IMR-90 (cell line): ENCODE measurements around the gene PLCB4. TPM values are rescaled to one million over a fixed set of nuclear protein-coding genes. Genes with fewer than 3 reads are reported as not detected.

Experiments
- ATAC-seq: fragments of 200-7000 bp; cut with Tn5 transposase; 2 replicates; pipeline ENCODE4 v1.9.1; 2020; ENCODE audit warnings: low read depth, mild to moderate bottlenecking, moderate library complexity
- BruUV-seq: library from RNA; stranded (reverse); fragments of 400-500 nt; replicated peaks from 2 replicates; lab custom pipeline; 2021; lab: Mats Ljungman, UMichigan
- CTCF ChIA-PET: fragments of 300-600 bp; formaldehyde crosslinking; extraction: SDS; loops from one replicate; lab custom pipeline; 2021; ENCODE audit warnings: antibody characterized with exemption; lab: Yijun Ruan, JAX
- POLR2A ChIA-PET: fragments of 300-600 bp; sonication (Branson Sonifier 250); formaldehyde crosslinking; loops from one replicate; lab custom pipeline; 2022; ENCODE audit warnings: antibody characterized with exemption; ENCODE audit not compliant: unreplicated experiment; lab: Charles Lee
- DNase-seq: peaks from one replicate; pipeline ENCODE4 v3.0.0; 2013
- H2AFZ ChIP-seq: replicated peaks from 2 replicates; pipeline ENCODE3; 2013; ENCODE audit warnings: low read length, mild to moderate bottlenecking; ENCODE audit not compliant: poor library complexity
- H2AK5ac ChIP-seq: 2 replicates; pipeline ENCODE4 v1.6.1; 2013; ENCODE audit warnings: low read depth, low read length, inconsistent platforms
- H2AK9ac ChIP-seq: replicated peaks from 2 replicates; pipeline ENCODE3; 2013; ENCODE audit warnings: mild to moderate bottlenecking, low read depth, low read length, moderate library complexity; ENCODE audit not compliant: poor library complexity
- H2BK120ac ChIP-seq: 2 replicates; pipeline ENCODE4 v1.6.1; 2013; ENCODE audit warnings: low read depth, low read length, inconsistent platforms
- H2BK15ac ChIP-seq: 3 replicates; pipeline ENCODE4 v1.6.1; 2013; ENCODE audit warnings: low read depth, low read length, inconsistent platforms
- H2BK20ac ChIP-seq: 2 replicates; pipeline ENCODE4 v1.6.1; 2013; ENCODE audit warnings: low read depth, mild to moderate bottlenecking, inconsistent platforms, low read length, moderate library complexity
- H2BK5ac ChIP-seq: 2 replicates; pipeline ENCODE4 v1.6.1; 2013; ENCODE audit warnings: mild to moderate bottlenecking, low read depth, low read length, inconsistent platforms; ENCODE audit not compliant: poor library complexity, severe bottlenecking
- H3K14ac ChIP-seq: replicated peaks from 2 replicates; pipeline ENCODE4 v1.6.1; 2013; ENCODE audit warnings: low read depth, low read length, inconsistent platforms
- H3K18ac ChIP-seq: 2 replicates; pipeline ENCODE4 v1.6.1; 2013; ENCODE audit warnings: low read depth, low read length, control low read depth
- H3K23ac ChIP-seq: 2 replicates; pipeline ENCODE4 v1.6.1; 2013; ENCODE audit warnings: low read depth, low read length, inconsistent platforms
- H3K27ac ChIP-seq: 2 replicates; pipeline ENCODE4 v1.5.1; 2013; ENCODE audit warnings: mild to moderate bottlenecking, control low read depth, low read length; ENCODE audit not compliant: insufficient read depth
- H3K27me3 ChIP-seq: 2 replicates; pipeline ENCODE4 v1.6.1; 2013; ENCODE audit warnings: low read length; ENCODE audit not compliant: control insufficient read depth, insufficient read depth
- H3K36me3 ChIP-seq: 2 replicates; pipeline ENCODE4 v1.6.1; 2013; ENCODE audit warnings: low read length, mixed read lengths; ENCODE audit not compliant: control insufficient read depth, insufficient read depth
- H3K4ac ChIP-seq: 2 replicates; pipeline ENCODE4 v1.6.1; 2013; ENCODE audit warnings: low read depth, low read length, inconsistent platforms
- H3K4me1 ChIP-seq: 2 replicates; pipeline ENCODE4 v1.6.1; 2013; ENCODE audit warnings: low read length, mixed read lengths; ENCODE audit not compliant: control insufficient read depth, insufficient read depth
- H3K4me2 ChIP-seq: 2 replicates; pipeline ENCODE4 v1.6.1; 2013; ENCODE audit warnings: low read depth, mild to moderate bottlenecking, control low read depth, low read length, moderate library complexity
- H3K4me3 ChIP-seq: 2 replicates; pipeline ENCODE4 v1.5.1; 2013; ENCODE audit warnings: low read depth, mild to moderate bottlenecking, control low read depth, low read length, moderate library complexity; ENCODE audit not compliant: insufficient read depth
- H3K56ac ChIP-seq: 2 replicates; pipeline ENCODE4 v1.6.1; 2013; ENCODE audit warnings: low read length, inconsistent platforms; ENCODE audit not compliant: insufficient read depth; ENCODE audit errors: extremely low read depth
- H3K79me1 ChIP-seq, 2 experiments: 2 replicates each; pipeline ENCODE4 v1.6.1; 2013; ENCODE audit warnings: low read length in 2 of 2, inconsistent platforms in 1 of 2, low read depth in 1 of 2
- H3K9ac ChIP-seq: 2 replicates; pipeline ENCODE4 v1.6.1; 2013; ENCODE audit warnings: low read depth, low read length, control low read depth
- H3K9me1 ChIP-seq: 2 replicates; pipeline ENCODE4 v1.6.1; 2013; ENCODE audit warnings: low read length, inconsistent platforms; ENCODE audit not compliant: insufficient read depth
- H3K9me3 ChIP-seq: 2 replicates; pipeline ENCODE4 v1.6.1; 2013; ENCODE audit warnings: low read length; ENCODE audit not compliant: control insufficient read depth, insufficient read depth
- H4K20me1 ChIP-seq: 2 replicates; pipeline ENCODE4 v1.6.1; 2013; ENCODE audit warnings: low read length, inconsistent platforms; ENCODE audit not compliant: insufficient read depth
- H4K5ac ChIP-seq: 2 replicates; pipeline ENCODE4 v1.6.1; 2013; ENCODE audit warnings: mild to moderate bottlenecking, low read depth, low read length, control low read depth
- H4K8ac ChIP-seq, 2 experiments: 2 replicates each; pipeline ENCODE4 v1.6.1; 2013; ENCODE audit warnings: low read depth in 2 of 2, low read length in 2 of 2, control low read depth in 1 of 2, inconsistent platforms in 1 of 2
- H4K91ac ChIP-seq: 2 replicates; pipeline ENCODE4 v1.6.1; 2013; ENCODE audit warnings: low read depth, low read length, inconsistent platforms; ENCODE audit not compliant: insufficient read depth
- BHLHE40 ChIP-seq: fragments of 150-350 bp; IDR thresholded peaks from 2 replicates; pipeline ENCODE4 v1.6.1; 2016; ENCODE audit warnings: mild to moderate bottlenecking, low read depth, low read length
- CEBPB ChIP-seq: IDR thresholded peaks from 2 replicates; pipeline ENCODE4 v1.6.1; 2012; ENCODE audit warnings: low read depth, low read length, improper control_type of control experiment
- FOS ChIP-seq: fragments of 150-350 bp; IDR thresholded peaks from 2 replicates; pipeline ENCODE4 v1.6.1; 2016; ENCODE audit warnings: low read depth, low read length
- MAFK ChIP-seq: IDR thresholded peaks from 2 replicates; pipeline ENCODE4 v1.6.1; 2012; ENCODE audit warnings: low read depth, low read length, improper control_type of control experiment
- MAZ ChIP-seq: IDR thresholded peaks from 2 replicates; pipeline ENCODE4 v1.6.1; 2012; ENCODE audit warnings: low read depth, mild to moderate bottlenecking, low read length, improper control_type of control experiment, moderate library complexity, borderline replicate concordance
- MXI1 ChIP-seq: IDR thresholded peaks from 2 replicates; pipeline ENCODE4 v1.6.1; 2012; ENCODE audit warnings: low read depth, mild to moderate bottlenecking, low read length, moderate library complexity, borderline replicate concordance
- NFE2L2 ChIP-seq: fragments of 150-350 bp; IDR thresholded peaks from 2 replicates; pipeline ENCODE4 v1.6.1; 2016; ENCODE audit warnings: low read depth, mild to moderate bottlenecking, low read length
- POLR2A ChIP-seq: IDR thresholded peaks from 2 replicates; pipeline ENCODE4 v1.6.1; 2012; ENCODE audit warnings: mild to moderate bottlenecking, low read depth, low read length
- RCOR1 ChIP-seq: IDR thresholded peaks from 2 replicates; pipeline ENCODE4 v1.6.1; 2012; ENCODE audit warnings: mild to moderate bottlenecking, low read length, improper control_type of control experiment; ENCODE audit not compliant: insufficient replicate concordance
- RFX5 ChIP-seq: IDR thresholded peaks from 2 replicates; pipeline ENCODE4 v1.8.0; 2012; ENCODE audit warnings: low read depth, mild to moderate bottlenecking, low read length, moderate library complexity
- SMC3 ChIP-seq: fragments of 150-350 bp; IDR thresholded peaks from 2 replicates; pipeline ENCODE4 v1.6.1; 2016; ENCODE audit warnings: low read depth, mild to moderate bottlenecking, antibody characterized with exemption, low read length, moderate library complexity
- WGBS, 2 experiments: methylation state at CpG; one replicate each; pipeline versions ENCODE4 v1.1.5 to v1.1.7; 2013; ENCODE audit warnings: missing lambda C conversion rate in 2 of 2; ENCODE audit not compliant: insufficient read length in 1 of 2; ENCODE audit errors: extremely low coverage in 2 of 2; 5-methylcytosine and 5-hydroxymethylcytosine counted together
- dilution Hi-C: fragments of 300-500 bp; cut with HindIII; formaldehyde crosslinking; loops from one replicate; pipeline ENCODE4 v1.14.3; 2018; ENCODE audit warnings: low sequenced_read_pairs; ENCODE audit not compliant: unreplicated experiment
- in situ Hi-C: fragments of 300-500 bp; cut with MboI; formaldehyde crosslinking; loops from 3 replicates; pipeline ENCODE4 v1.14.3; 2019; ENCODE audit warnings: low sequenced_read_pairs, inconsistent platforms, mixed read lengths
- intact Hi-C: fragments of 100-400 bp; cut with micrococcal nuclease; formaldehyde crosslinking; loops from 2 replicates; pipeline ENCODE4 v1.10.0; 2022
- polyA plus RNA-seq, 3 experiments: library from polyadenylated mRNA; depleted of rRNA; stranded (reverse); fragments of >200 nt; gene quantifications; 2 replicates each; pipeline ENCODE4 v1.2.3, GENCODE V29; 2012; ENCODE audit warnings: low replicate concordance in 1 of 3
- total RNA-seq: library from RNA; depleted of rRNA; stranded (reverse); fragments of >200 nt; gene quantifications from 2 replicates; pipeline ENCODE4 v1.2.3, GENCODE V29; 2012
- TF ChIP-seq, protein P1 (sequence below): conservative IDR thresholded peaks from 2 replicates; pipeline ENCODE4 v1.5.1; 2012; ENCODE audit warnings: mild to moderate bottlenecking, low read depth, low read length, improper control_type of control experiment
- TF ChIP-seq, protein P2 (sequence below): fragments of 150-350 bp; IDR thresholded peaks from 2 replicates; pipeline ENCODE4 v1.6.1; 2016; ENCODE audit warnings: low read depth, mild to moderate bottlenecking, low read length, moderate library complexity, borderline replicate concordance

The PLCB4 gene
- total and polyA plus RNA-seq, 2 of the 4 experiments (the other 2 are of a cell fraction), result 12.5 to 24.0 TPM

DNA sequence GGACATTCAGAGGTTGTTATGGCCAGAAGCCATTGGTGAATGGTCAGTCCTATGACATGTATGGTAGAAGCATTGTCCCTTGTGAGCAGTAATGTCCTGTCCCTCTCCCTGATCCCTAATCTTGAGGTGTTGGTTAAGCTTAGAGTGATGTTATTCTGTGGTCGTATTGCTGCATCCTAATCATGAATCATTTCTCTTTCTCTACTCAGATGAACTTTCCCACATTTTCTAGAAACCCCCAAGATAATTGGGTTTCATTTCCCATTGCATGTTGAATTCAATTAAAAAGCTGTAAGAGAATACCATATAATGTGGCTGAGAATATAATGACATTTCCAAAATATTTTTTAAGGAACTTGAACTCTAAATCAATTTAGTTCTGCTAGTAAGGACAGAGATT lies 175.1 kb downstream of the PLCB4 start:
- Histone ChIP-seq H2BK15ac (no peak overlapping the region), H3K4me1 (peaks cover 6% of the 10 kb centered on the region), H3K4me3 (no peak overlapping the region), H3K56ac (no peak overlapping the region), H4K8ac (no peak overlapping the region), H2AK9ac (no peak overlapping the region), H3K9ac (no peak overlapping the region), H2BK120ac (no peak overlapping the region), H3K27ac (no peak overlapping the region), H4K91ac (no peak overlapping the region), H3K9me1 (peaks cover 14% of the 10 kb centered on the region), H3K27me3 (no peaks in the 10 kb centered on the region), H2BK5ac (no peak overlapping the region), H3K23ac (peak overlapping the region; percentile 84; the same call in 1 of the 2 replicates), H4K5ac (no peak overlapping the region), H4K20me1 (peaks cover 23% of the 10 kb centered on the region; the same call in 1 of the 2 replicates), H3K14ac (no peak overlapping the region), H3K4ac (no peak overlapping the region), H3K4me2 (no peak overlapping the region), H2AFZ (no peak overlapping the region), H2AK5ac (0 out of 2 replicates have a peak overlapping the region, but pooled peaks have one; percentile 17), H3K79me1 (peaks cover 25 to 67% of the 10 kb centered on the region in 2 experiments), H3K9me3 (no peaks in the 10 kb centered on the region), H3K18ac (no peak overlapping the region), H2BK20ac (no peak overlapping the region), H3K36me3 (no peaks in the 10 kb centered on the region)
- intact Hi-C loops (no loop called here), dilution Hi-C loops (no loop called here), in situ Hi-C loops (no loop called here)
- BruUV-seq, result no TSS peak
- CTCF ChIA-PET, result no interaction called here
- POLR2A ChIA-PET, result no interaction called here
- no peak for ATAC-seq
- TF ChIP-seq MAZ, result no peak
- no peak for TF ChIP-seq CEBPB
- TF ChIP-seq FOS, result no peak
- no peak for TF ChIP-seq BHLHE40
- TF ChIP-seq MAFK, result no peak
- TF ChIP-seq, protein P1, sequence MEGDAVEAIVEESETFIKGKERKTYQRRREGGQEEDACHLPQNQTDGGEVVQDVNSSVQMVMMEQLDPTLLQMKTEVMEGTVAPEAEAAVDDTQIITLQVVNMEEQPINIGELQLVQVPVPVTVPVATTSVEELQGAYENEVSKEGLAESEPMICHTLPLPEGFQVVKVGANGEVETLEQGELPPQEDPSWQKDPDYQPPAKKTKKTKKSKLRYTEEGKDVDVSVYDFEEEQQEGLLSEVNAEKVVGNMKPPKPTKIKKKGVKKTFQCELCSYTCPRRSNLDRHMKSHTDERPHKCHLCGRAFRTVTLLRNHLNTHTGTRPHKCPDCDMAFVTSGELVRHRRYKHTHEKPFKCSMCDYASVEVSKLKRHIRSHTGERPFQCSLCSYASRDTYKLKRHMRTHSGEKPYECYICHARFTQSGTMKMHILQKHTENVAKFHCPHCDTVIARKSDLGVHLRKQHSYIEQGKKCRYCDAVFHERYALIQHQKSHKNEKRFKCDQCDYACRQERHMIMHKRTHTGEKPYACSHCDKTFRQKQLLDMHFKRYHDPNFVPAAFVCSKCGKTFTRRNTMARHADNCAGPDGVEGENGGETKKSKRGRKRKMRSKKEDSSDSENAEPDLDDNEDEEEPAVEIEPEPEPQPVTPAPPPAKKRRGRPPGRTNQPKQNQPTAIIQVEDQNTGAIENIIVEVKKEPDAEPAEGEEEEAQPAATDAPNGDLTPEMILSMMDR, result no peak
- no peak for TF ChIP-seq POLR2A
- no peak for TF ChIP-seq NFE2L2
- no peak for TF ChIP-seq SMC3
- TF ChIP-seq RFX5, result no peak
- TF ChIP-seq MXI1, result no peak
- TF ChIP-seq, protein P2, sequence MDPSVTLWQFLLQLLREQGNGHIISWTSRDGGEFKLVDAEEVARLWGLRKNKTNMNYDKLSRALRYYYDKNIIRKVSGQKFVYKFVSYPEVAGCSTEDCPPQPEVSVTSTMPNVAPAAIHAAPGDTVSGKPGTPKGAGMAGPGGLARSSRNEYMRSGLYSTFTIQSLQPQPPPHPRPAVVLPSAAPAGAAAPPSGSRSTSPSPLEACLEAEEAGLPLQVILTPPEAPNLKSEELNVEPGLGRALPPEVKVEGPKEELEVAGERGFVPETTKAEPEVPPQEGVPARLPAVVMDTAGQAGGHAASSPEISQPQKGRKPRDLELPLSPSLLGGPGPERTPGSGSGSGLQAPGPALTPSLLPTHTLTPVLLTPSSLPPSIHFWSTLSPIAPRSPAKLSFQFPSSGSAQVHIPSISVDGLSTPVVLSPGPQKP, result no peak
- TF ChIP-seq RCOR1, result no peak
- no CpG with 5 or more reads among the region's 1 CpG for WGBS, 2 experiments
- DNase-seq, result no peak
